ENCODE measurements around the gene OPA3. TPM values are rescaled to one million over a fixed set of nuclear protein-coding genes. Genes with fewer than 3 reads are reported as not detected.
"Not testable (repeated sequence)": the region's sequence is repeated elsewhere in the genome, so short reads cannot be mapped to it uniquely, and the experiment has no call there.

OPA3 gene
- total and polyA plus RNA-seq, 4 donors: 3.5 to 13.6 (median 7.7) TPM

- no peaks in the 10 kb centered on the region for H3K27me3 ChIP-seq (ENCODE audit: control insufficient read depth in 3 of 3, insufficient read depth in 3 of 3, low read length in 2 of 3)
- ATAC-seq (ENCODE audit: insufficient read depth, low FRiP score): no peak
- no peak overlapping the region for H3K9ac ChIP-seq (ENCODE audit: insufficient read depth in 1 of 2, low read length in 2 of 2)
- H3K27ac ChIP-seq (ENCODE audit: low read depth in 1 of 2, low read length in 1 of 2): no peak overlapping the region
- H3K4me3 ChIP-seq: no peak overlapping the region
- 91 to 97% methylated on average over 15 to 17 of the region's 17 CpGs for WGBS, 2 donors
- DNase-seq: no peak
- TF ChIP-seq CTCF (IDR thresholded peaks at IDR 0.05; ENCODE audit: control extremely low read depth, extremely low read depth): no peak
- no peaks in the 10 kb centered on the region for H3K4me1 ChIP-seq (ENCODE audit: control insufficient read depth in 5 of 5, insufficient read depth in 5 of 5, low read length in 5 of 5)
- H3K9me3 ChIP-seq (ENCODE audit: control insufficient read depth in 4 of 4, insufficient read depth in 3 of 4, low read length in 3 of 4): no peaks in the 10 kb centered on the region
- peaks cover 0 to 42% (median 20%) of the 10 kb centered on the region in 4 donors for H3K36me3 ChIP-seq (ENCODE audit: control insufficient read depth in 4 of 4, insufficient read depth in 4 of 4, low read length in 4 of 4)
Observed at GRCh38 chr19:45621389-45621788, 36.8 kb upstream of the OPA3 start.

- Histone ChIP-seq H3K36me3 (ENCODE audit: control insufficient read depth in 4 of 4, insufficient read depth in 4 of 4, low read length in 4 of 4) (peaks cover 0 to 46% (median 21%) of the 10 kb centered on the region in 4 donors), H3K27me3 (ENCODE audit: control insufficient read depth in 3 of 3, insufficient read depth in 3 of 3, low read length in 2 of 3) (no peaks in the 10 kb centered on the region), H3K27ac (ENCODE audit: low read depth in 1 of 2, low read length in 1 of 2) (no peak overlapping the region), H3K4me1 (ENCODE audit: control insufficient read depth in 5 of 5, insufficient read depth in 5 of 5, low read length in 5 of 5) (peaks cover 0 to 8% (median 0%) of the 10 kb centered on the region in 5 donors), H3K9ac (ENCODE audit: insufficient read depth in 1 of 2, low read length in 2 of 2) (no peak overlapping the region), H3K4me3 (no peak overlapping the region), H3K9me3 (ENCODE audit: control insufficient read depth in 4 of 4, insufficient read depth in 3 of 4, low read length in 3 of 4) (no peaks in the 10 kb centered on the region)
- ATAC-seq (ENCODE audit: insufficient read depth, low FRiP score): no peak
- TF ChIP-seq CTCF (IDR thresholded peaks at IDR 0.05; ENCODE audit: control extremely low read depth, extremely low read depth): no peak
- no peak for DNase-seq
- WGBS, 2 donors: 93 to 95% methylated on average over 10 of the region's 10 CpGs
Observed at GRCh38 chr19:45616704-45617017, 32.1 kb upstream of the OPA3 start.

DNA sequence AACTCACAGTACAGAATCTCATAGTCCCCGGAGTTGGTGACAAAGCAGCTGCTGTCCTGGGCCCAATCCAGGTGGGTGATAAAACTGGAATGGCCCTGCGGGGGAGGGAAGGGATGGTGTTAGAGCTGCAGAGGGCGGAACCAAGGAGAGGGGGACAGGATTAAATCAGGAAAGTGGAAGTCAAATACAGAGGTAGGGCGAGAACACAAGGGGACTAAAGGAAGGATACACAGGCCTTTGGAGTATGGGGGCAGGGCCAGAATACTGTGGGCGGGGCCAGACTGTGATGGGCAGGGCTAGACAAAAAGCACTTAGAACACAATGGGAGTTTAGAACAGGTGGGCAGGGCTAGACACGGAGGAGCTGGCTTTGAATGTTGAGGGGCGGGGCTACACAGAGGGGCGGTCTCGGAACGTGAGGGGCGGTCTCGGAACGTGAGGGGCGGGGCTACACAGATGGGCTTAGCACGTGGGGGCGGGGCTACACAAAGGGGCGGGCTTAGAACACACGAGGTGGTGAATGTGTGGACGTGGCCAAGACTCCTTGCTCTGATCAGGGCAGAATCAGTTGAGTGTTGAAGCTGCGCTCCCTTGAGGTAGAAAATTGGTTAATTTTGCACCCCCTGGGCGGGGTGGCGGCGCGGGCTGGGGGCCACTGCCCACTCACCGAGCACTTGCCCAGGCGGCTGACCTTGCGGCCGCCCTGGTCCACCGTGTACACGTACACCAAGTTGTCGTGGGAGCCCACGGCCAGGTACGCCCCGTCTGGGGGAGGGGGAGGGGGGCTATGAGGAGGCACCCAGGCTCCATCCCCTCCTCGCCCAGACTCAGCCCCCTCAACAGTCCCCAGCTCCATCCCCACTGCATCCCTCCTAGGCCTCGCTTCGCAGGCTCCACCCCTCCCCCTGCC lies 31.4 kb upstream of the OPA3 start:
- H3K4me1 ChIP-seq (ENCODE audit: control insufficient read depth in 5 of 5, insufficient read depth in 5 of 5, low read length in 5 of 5): peaks cover 0 to 8% (median 0%) of the 10 kb centered on the region in 5 donors
- no peaks in the 10 kb centered on the region for H3K27me3 ChIP-seq (ENCODE audit: control insufficient read depth in 3 of 3, insufficient read depth in 3 of 3, low read length in 2 of 3)
- TF ChIP-seq CTCF (IDR thresholded peaks at IDR 0.05; ENCODE audit: control extremely low read depth, extremely low read depth): no peak
- DNase-seq: peak; percentile 80 to 91 (median 84)
- no peak overlapping the region for H3K4me3 ChIP-seq
- WGBS, 2 donors: 55 to 71% methylated on average over 34 to 37 of the region's 37 CpGs
- H3K9me3 ChIP-seq (ENCODE audit: control insufficient read depth in 4 of 4, insufficient read depth in 3 of 4, low read length in 3 of 4): no peaks in the 10 kb centered on the region
- peak; percentile 59 for ATAC-seq (ENCODE audit: insufficient read depth, low FRiP score)
- peaks cover 0 to 43% (median 20%) of the 10 kb centered on the region in 4 donors for H3K36me3 ChIP-seq (ENCODE audit: control insufficient read depth in 4 of 4, insufficient read depth in 4 of 4, low read length in 4 of 4)
- H3K9ac ChIP-seq (ENCODE audit: insufficient read depth in 1 of 2, low read length in 2 of 2): no peak overlapping the region
- peak overlapping the region in 1 of 2 donors; percentile 30 for H3K27ac ChIP-seq (ENCODE audit: low read depth in 1 of 2, low read length in 1 of 2)

DNA sequence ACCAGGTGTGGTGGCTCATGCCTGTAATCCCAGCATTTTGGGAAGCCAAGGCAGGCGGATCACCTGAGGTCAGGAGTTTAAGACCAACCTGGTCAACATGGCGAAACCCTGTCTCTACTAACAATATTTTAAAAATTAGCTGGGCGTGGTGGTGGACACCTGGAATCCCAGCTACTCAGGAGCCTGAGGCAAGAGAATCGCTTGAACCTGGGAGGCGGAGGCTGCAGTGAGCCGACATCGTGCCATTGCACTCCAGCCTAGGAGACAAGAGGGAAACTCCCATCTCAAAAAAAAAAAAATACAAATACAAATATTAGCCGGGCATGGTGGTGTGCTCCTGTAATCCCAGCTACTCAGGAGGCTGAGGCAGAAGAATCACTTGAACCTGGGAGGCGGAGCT lies 30.5 kb upstream of the OPA3 start:
- not testable (repeated sequence) for H3K27me3 ChIP-seq (ENCODE audit: control insufficient read depth in 3 of 3, insufficient read depth in 3 of 3, low read length in 2 of 3); H3K9ac ChIP-seq (ENCODE audit: insufficient read depth in 1 of 2, low read length in 2 of 2); H3K9me3 ChIP-seq (ENCODE audit: control insufficient read depth in 4 of 4, insufficient read depth in 3 of 4, low read length in 3 of 4); ATAC-seq (ENCODE audit: insufficient read depth, low FRiP score); H3K4me1 ChIP-seq (ENCODE audit: control insufficient read depth in 5 of 5, insufficient read depth in 5 of 5, low read length in 5 of 5); H3K27ac ChIP-seq (ENCODE audit: low read depth in 1 of 2, low read length in 1 of 2); DNase-seq; H3K4me3 ChIP-seq
- WGBS, 2 donors: 89 to 93% methylated on average over 9 of the region's 9 CpGs
- H3K36me3 ChIP-seq (ENCODE audit: control insufficient read depth in 4 of 4, insufficient read depth in 4 of 4, low read length in 4 of 4): peaks cover 0 to 39% (median 17%) of the 10 kb centered on the region in 4 donors
